Duodenal mucosa (tissue), 2 donors: ENCODE data around the gene SLC38A4.
"Not testable (repeated sequence)": the region's sequence is repeated elsewhere in the genome, so short reads cannot be mapped to it uniquely, and the experiment has no call there.

ENCODE experiments used
- H3K27ac ChIP-seq: one replicate; pipeline ENCODE4 v1.7.0; 2013; ENCODE audit warnings: low read depth, low read length
- H3K27me3 ChIP-seq, 2 donors: one replicate each; pipeline ENCODE4 v1.7.0; 2013; ENCODE audit warnings: low read length in 2 of 2, control low read depth in 1 of 2; ENCODE audit not compliant: insufficient read depth in 2 of 2, control insufficient read depth in 1 of 2
- H3K36me3 ChIP-seq, 2 donors: one replicate each; pipeline ENCODE4 v1.7.0; 2013; ENCODE audit warnings: low read length in 2 of 2, control low read depth in 1 of 2; ENCODE audit not compliant: insufficient read depth in 2 of 2, control insufficient read depth in 1 of 2
- H3K4me1 ChIP-seq, 2 donors: one replicate each; pipeline ENCODE4 v1.7.0; 2013; ENCODE audit warnings: low read length in 2 of 2, control low read depth in 1 of 2; ENCODE audit not compliant: insufficient read depth in 2 of 2, control insufficient read depth in 1 of 2
- H3K4me3 ChIP-seq, 2 donors: one replicate each; pipeline ENCODE4 v1.7.0; 2013; ENCODE audit warnings: low read length in 2 of 2, low read depth in 1 of 2
- H3K9ac ChIP-seq, 2 donors: one replicate each; pipeline ENCODE4 v1.7.0; 2013; ENCODE audit warnings: low read length in 2 of 2, low read depth in 1 of 2
- H3K9me3 ChIP-seq, 2 donors: one replicate each; pipeline ENCODE4 v1.7.0; 2013; ENCODE audit warnings: low read length in 2 of 2, control low read depth in 1 of 2; ENCODE audit not compliant: control insufficient read depth in 1 of 2

SLC38A4 gene

GRCh38 chr12:46825591-46826414, at the start of gene SLC38A4:
Gene SLC38A4, minus strand, starts transcription at chr12:46825997. Its CDS starts 32,926 bp downstream, at chr12:46793071.
- Histone ChIP-seq H3K4me3 (peak within 1 kb of the TSS; percentile 24 to 37), H3K36me3 (no peaks in the 10 kb centered on the region), H3K9me3 (no peaks in the 10 kb centered on the region), H3K9ac (no peak within 1 kb of the TSS), H3K4me1 (no peaks in the 10 kb centered on the region), H3K27me3 (peaks cover 7 to 30% of the 10 kb centered on the region in 2 donors), H3K27ac (no peak within 1 kb of the TSS)

DNA sequence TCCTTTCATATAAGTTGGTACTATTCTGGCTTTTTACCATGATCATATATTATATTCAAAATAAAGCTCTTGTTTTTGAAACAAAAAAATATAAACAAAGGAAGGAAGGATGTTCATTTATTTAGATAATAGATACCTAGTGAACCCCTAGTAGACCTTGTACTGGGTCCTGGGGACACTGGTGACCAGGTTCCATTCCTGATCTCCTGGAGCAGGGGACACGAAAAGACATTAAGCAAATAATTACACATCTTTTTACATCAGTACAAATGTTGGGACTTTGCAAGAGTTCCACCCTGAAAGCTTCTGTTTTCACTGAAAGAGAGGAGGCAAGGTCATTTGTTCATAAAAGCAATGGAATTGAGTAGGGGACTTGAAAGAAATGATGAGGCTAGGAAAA, 49.3 kb upstream of the SLC38A4 start:
- Histone ChIP-seq H3K27me3 (no peaks in the 10 kb centered on the region), H3K4me1 (no peaks in the 10 kb centered on the region), H3K9me3 (peaks cover 5 to 9% of the 10 kb centered on the region in 2 donors), H3K9ac (no peak overlapping the region), H3K27ac (no peak overlapping the region), H3K36me3 (no peaks in the 10 kb centered on the region), H3K4me3 (no peak overlapping the region)

- Histone ChIP-seq H3K4me1 (no peaks in the 10 kb centered on the region), H3K27me3 (no peaks in the 10 kb centered on the region), H3K9me3 (peaks cover 5 to 9% of the 10 kb centered on the region in 2 donors), H3K4me3 (no peak overlapping the region), H3K9ac (no peak overlapping the region), H3K27ac (no peak overlapping the region), H3K36me3 (no peaks in the 10 kb centered on the region)
Observed at GRCh38 chr12:46874642-46875041, 48.8 kb upstream of the SLC38A4 start.

GRCh38 chr12:46872135-46872534, 46.3 kb upstream of the SLC38A4 start:
- H3K4me1 ChIP-seq, result no peaks in the 10 kb centered on the region
- H3K9me3 ChIP-seq, result peaks cover 3 to 5% of the 10 kb centered on the region in 2 donors
- no peaks in the 10 kb centered on the region for H3K27me3 ChIP-seq
- no peak overlapping the region for H3K9ac ChIP-seq
- H3K27ac ChIP-seq, result no peak overlapping the region
- H3K4me3 ChIP-seq, result no peak overlapping the region
- no peaks in the 10 kb centered on the region for H3K36me3 ChIP-seq

DNA sequence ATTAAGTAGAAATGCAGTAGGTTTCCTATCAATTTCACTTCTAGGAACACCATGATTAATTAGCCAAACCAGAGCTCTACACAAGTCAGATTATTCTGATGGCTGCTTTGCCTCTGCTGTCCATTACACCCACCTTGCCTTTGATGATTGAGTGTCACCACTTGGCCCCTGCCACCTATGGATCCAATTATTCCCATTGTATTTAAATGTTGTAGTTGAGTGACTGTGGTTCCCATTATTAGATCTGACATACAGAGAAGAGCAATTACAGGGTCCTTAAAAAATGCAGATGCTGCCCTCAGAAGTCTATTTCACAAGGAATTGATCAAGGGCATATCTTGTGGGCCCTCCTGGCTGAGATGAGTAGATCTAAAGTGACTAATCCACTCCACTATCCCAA, 39.5 kb upstream of the SLC38A4 start:
- H3K9me3 ChIP-seq, result peaks cover 12 to 21% of the 10 kb centered on the region in 2 donors
- H3K36me3 ChIP-seq, result no peaks in the 10 kb centered on the region
- no peak overlapping the region for H3K9ac ChIP-seq
- no peaks in the 10 kb centered on the region for H3K27me3 ChIP-seq
- no peak overlapping the region for H3K27ac ChIP-seq
- no peak overlapping the region for H3K4me3 ChIP-seq
- H3K4me1 ChIP-seq, result no peaks in the 10 kb centered on the region

- Histone ChIP-seq H3K4me1 (no peaks in the 10 kb centered on the region), H3K9me3 (peaks cover 16% of the 10 kb centered on the region in 2 donors), H3K9ac (no peak overlapping the region), H3K27me3 (no peaks in the 10 kb centered on the region), H3K4me3 (no peak overlapping the region), H3K36me3 (no peaks in the 10 kb centered on the region), H3K27ac (no peak overlapping the region)
Observed at GRCh38 chr12:46858368-46858767, 32.6 kb upstream of the SLC38A4 start.

DNA sequence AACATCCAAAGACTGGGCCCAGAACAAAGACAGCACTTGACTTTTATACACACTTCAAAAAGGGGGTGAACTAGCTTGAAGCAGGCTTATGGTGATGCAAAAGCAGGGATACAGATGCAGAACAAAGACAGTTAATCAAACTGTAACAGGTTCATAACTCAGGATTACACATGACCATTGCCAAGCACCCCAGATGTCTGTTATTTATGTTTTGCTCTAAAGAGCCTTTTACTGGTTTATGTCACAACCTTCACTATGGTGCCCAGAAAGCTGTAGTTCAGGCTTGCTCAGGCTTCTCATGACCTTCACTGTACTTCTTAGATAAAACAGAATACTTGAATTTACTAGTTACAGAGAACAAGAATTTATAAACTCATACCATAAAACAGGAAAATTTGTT, 31.7 kb upstream of the SLC38A4 start:
- Histone ChIP-seq H3K9me3 (peaks cover 12 to 16% of the 10 kb centered on the region in 2 donors), H3K4me1 (no peaks in the 10 kb centered on the region), H3K36me3 (no peaks in the 10 kb centered on the region), H3K9ac (no peak overlapping the region), H3K4me3 (no peak overlapping the region), H3K27ac (no peak overlapping the region), H3K27me3 (no peaks in the 10 kb centered on the region)

DNA sequence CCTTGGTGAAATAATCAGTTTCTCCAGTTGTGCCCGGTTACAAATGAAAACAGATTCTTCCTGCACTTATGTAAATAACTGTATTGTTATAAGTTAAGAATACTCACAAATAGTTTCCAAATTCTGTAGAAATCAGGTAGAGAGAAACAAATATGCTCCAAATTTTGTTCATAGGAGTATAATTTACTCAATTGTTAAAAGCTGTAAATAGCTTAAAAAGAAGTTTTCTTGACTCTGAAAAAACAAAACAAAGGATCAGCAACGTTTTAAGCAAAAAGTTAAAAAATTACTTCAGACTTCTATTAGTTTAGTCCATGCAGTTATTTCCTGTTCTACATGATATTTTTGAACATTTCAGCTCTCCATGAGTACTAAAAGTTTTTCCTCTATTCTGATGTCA, 30.0 kb upstream of the SLC38A4 start:
- Histone ChIP-seq H3K27ac (no peak overlapping the region), H3K9ac (no peak overlapping the region), H3K4me3 (no peak overlapping the region), H3K4me1 (no peaks in the 10 kb centered on the region), H3K36me3 (no peaks in the 10 kb centered on the region), H3K9me3 (peaks cover 12 to 16% of the 10 kb centered on the region in 2 donors), H3K27me3 (no peaks in the 10 kb centered on the region)

DNA sequence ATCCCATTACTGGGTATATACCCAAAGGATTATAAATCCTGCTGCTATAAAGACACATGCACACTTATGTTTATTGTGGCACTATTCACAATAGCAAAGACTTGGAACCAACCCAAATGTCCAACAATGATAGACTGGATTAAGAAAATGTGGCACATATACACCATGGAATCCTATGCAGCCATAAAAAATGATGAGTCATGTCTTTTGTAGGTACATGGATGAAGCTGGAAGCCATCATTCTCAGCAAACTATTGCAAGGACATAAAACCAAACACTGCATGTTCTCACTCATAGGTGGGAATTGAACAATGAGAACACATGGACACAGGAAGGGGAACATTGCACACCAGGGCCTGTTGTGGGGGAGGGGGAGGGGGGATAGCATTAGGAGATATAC, 28.4 kb upstream of the SLC38A4 start:
- not testable (repeated sequence) for H3K9ac ChIP-seq, H3K4me3 ChIP-seq, H3K27ac ChIP-seq, H3K27me3 ChIP-seq, H3K36me3 ChIP-seq, H3K4me1 ChIP-seq
- H3K9me3 ChIP-seq, result peaks cover 9 to 16% of the 10 kb centered on the region in 2 donors

DNA sequence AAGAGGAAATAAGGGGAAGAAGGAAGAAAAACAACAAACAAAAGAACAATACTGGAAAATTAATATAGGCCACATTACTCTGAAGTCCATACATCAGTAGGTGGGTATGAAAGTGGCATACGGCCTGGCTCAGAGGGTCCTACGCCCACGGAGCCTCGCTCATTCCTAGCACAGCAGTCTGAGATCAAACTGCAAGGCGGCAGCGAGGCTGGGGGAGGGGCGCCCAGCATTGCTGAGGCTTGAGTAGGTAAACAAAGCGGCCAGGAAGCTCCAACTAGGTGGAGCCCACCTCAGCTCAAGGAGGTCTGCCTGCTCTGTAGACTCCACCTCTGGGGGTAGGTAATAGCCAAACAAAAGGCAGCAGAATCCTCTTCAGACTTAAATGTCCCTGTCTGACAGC, 23.0 kb upstream of the SLC38A4 start:
- H3K9me3 ChIP-seq, H3K36me3 ChIP-seq, H3K9ac ChIP-seq, H3K27ac ChIP-seq, H3K27me3 ChIP-seq, H3K4me3 ChIP-seq, H3K4me1 ChIP-seq: not testable (repeated sequence)
